Upper lobe of right lung (tissue), 1 donor: ENCODE results near the gene PLTP. TPM values are rescaled to one million over a fixed set of nuclear protein-coding genes. Genes with fewer than 3 reads are reported as not detected.
"Not testable (repeated sequence)": the region's sequence is repeated elsewhere in the genome, so short reads cannot be mapped to it uniquely, and the experiment has no call there.

Experiments used
- ATAC-seq: fragments of 200-7000 bp; cut with Tn5 transposase; one replicate; pipeline ENCODE4 v1.9.1; 2020; ENCODE audit warnings: mild to moderate bottlenecking, moderate library complexity
- DNase-seq: peaks from one replicate; pipeline ENCODE4 v3.0.0-alpha.2; 2020
- H3K27ac ChIP-seq: fragments of 200-600 bp; one replicate; pipeline ENCODE4 v1.8.0; 2022
- H3K27me3 ChIP-seq: fragments of 200-600 bp; one replicate; pipeline ENCODE4 v1.8.0; 2022; ENCODE audit warnings: mild to moderate bottlenecking
- H3K36me3 ChIP-seq: fragments of 200-600 bp; one replicate; pipeline ENCODE4 v1.8.0; 2022
- H3K4me1 ChIP-seq: fragments of 200-600 bp; one replicate; pipeline ENCODE4 v1.8.0; 2022
- H3K4me3 ChIP-seq: fragments of 200-600 bp; one replicate; pipeline ENCODE4 v1.8.0; 2022; ENCODE audit warnings: mild to moderate bottlenecking
- H3K9me3 ChIP-seq: fragments of 200-600 bp; one replicate; pipeline ENCODE4 v1.8.0; 2022
- CTCF ChIP-seq: fragments of 200-600 bp; IDR thresholded peaks from one replicate; pipeline ENCODE4 v1.8.0; 2022; ENCODE audit warnings: antibody characterized with exemption
- intact Hi-C: fragments of 100-400 bp; cut with DNase I; formaldehyde crosslinking; loops from one replicate; pipeline ENCODE4 v1.11.0; 2022
- long read RNA-seq: library from polyadenylated mRNA; unstranded; transcript quantifications from one replicate; pipeline ENCODE4 v2.0.0, GENCODE V29; 2021
- total RNA-seq: library from RNA; stranded (reverse); fragmentation: NEBNext Ultra II Directional; extraction: Animal tissue kit (Norgen Biotek cat#: 25700); gene quantifications from one replicate; pipeline ENCODE4 v1.2.1, GENCODE V29; 2021
- donor health status: DM: no; HTN: yes; CAD: no; lungs with severe emphysema.

PLTP gene
- 65.9 TPM for total RNA-seq
- long read RNA-seq, transcript PLTP-203 (16 exons, 1,743 nt) = major isoform, 95 of 128 reads
- long read RNA-seq, partial matches to known transcripts = 18 of 128 reads
- long read RNA-seq, other reads (novel, unspliced or antisense) = 7 of 128 reads

GRCh38 chr20:45911486-45912343 is at the start of gene PLTP:
PLTP (minus strand) TSS chr20:45912155; CDS start chr20:45911452, 703 bp downstream.
- H3K4me1 ChIP-seq = peaks cover 25% of the 10 kb centered on the region
- H3K27ac ChIP-seq = peak within 1 kb of the TSS; percentile 80
- no peaks in the 10 kb centered on the region for H3K9me3 ChIP-seq
- ATAC-seq (peak; percentile 12), DNase-seq (peak; percentile 73)
- H3K4me3 ChIP-seq = peak within 1 kb of the TSS; percentile 58
- H3K36me3 ChIP-seq = no peaks in the 10 kb centered on the region
- no peak for TF ChIP-seq CTCF
- intact Hi-C loops = no loop called here
- H3K27me3 ChIP-seq = no peaks in the 10 kb centered on the region

GRCh38 chr20:45959956-45960630 is 48.1 kb upstream of the PLTP start:
- DNase-seq (peak; percentile 41), ATAC-seq (no peak)
- no peak for TF ChIP-seq CTCF
- Histone ChIP-seq H3K4me3 (no peak overlapping the region), H3K27ac (no peak overlapping the region), H3K4me1 (no peaks in the 10 kb centered on the region), H3K9me3 (no peaks in the 10 kb centered on the region), H3K36me3 (peaks cover 94% of the 10 kb centered on the region), H3K27me3 (no peaks in the 10 kb centered on the region)
- intact Hi-C loops = no loop called here

- DNase-seq = peak; percentile 63
- Histone ChIP-seq H3K27ac (no peak overlapping the region), H3K36me3 (peaks cover 90% of the 10 kb centered on the region), H3K4me1 (no peaks in the 10 kb centered on the region), H3K9me3 (no peaks in the 10 kb centered on the region), H3K27me3 (no peaks in the 10 kb centered on the region), H3K4me3 (no peak overlapping the region)
- intact Hi-C loops = no loop called here
- no peak for ATAC-seq
- TF ChIP-seq CTCF = no peak
These were observed 47.2 kb upstream of the PLTP start for GRCh38 chr20:45959126-45959525.

- H3K9me3 ChIP-seq = no peaks in the 10 kb centered on the region
- DNase-seq = peak; percentile 5
- no peak overlapping the region for H3K4me3 ChIP-seq
- peaks cover 90% of the 10 kb centered on the region for H3K36me3 ChIP-seq
- no peak for ATAC-seq
- H3K4me1 ChIP-seq = no peaks in the 10 kb centered on the region
- H3K27ac ChIP-seq = no peak overlapping the region
- intact Hi-C loops = no loop called here
- TF ChIP-seq CTCF = no peak
- H3K27me3 ChIP-seq = no peaks in the 10 kb centered on the region
These were observed 46.6 kb upstream of the PLTP start for GRCh38 chr20:45958593-45958992.

GRCh38 chr20:45957021-45957941 is 45.3 kb upstream of the PLTP start:
- Histone ChIP-seq H3K4me3 (no peak overlapping the region), H3K9me3 (no peaks in the 10 kb centered on the region), H3K4me1 (no peaks in the 10 kb centered on the region), H3K27me3 (no peaks in the 10 kb centered on the region), H3K27ac (no peak overlapping the region), H3K36me3 (peaks cover 91% of the 10 kb centered on the region)
- no peak for TF ChIP-seq CTCF
- peak; percentile 63 for DNase-seq
- ATAC-seq = no peak
- intact Hi-C loops = no loop called here

- H3K9me3 ChIP-seq, H3K27me3 ChIP-seq, H3K27ac ChIP-seq, H3K4me3 ChIP-seq, ATAC-seq, intact Hi-C loops, H3K4me1 ChIP-seq: not testable (repeated sequence)
- peaks cover 91% of the 10 kb centered on the region for H3K36me3 ChIP-seq
- DNase-seq = peak; percentile 4
These were observed 44.4 kb upstream of the PLTP start for GRCh38 chr20:45956326-45956725.
